ENCODE data around the gene DDI1.

DDI1 gene

GRCh38 chr11:104086621-104087020, 50.2 kb downstream of the DDI1 start:
- DNase-seq, result no peak
